ENCODE measurements around the gene REV1.

Gene REV1

GRCh38 chr2:99520813-99521212 is 31.0 kb upstream of the REV1 start:
- no peak for ATAC-seq
- TF ChIP-seq ZNF8 (CRISPR knock-in tag; IDR thresholded peaks at IDR 0.05) (no peak), TCF4 (CRISPR knock-in tag; IDR thresholded peaks at IDR 0.05; ENCODE audit: borderline replicate concordance) (no peak), CSDC2 (CRISPR knock-in tag; IDR thresholded peaks at IDR 0.05) (no peak), ESRRG (CRISPR knock-in tag; IDR thresholded peaks at IDR 0.05) (no peak)

DNA sequence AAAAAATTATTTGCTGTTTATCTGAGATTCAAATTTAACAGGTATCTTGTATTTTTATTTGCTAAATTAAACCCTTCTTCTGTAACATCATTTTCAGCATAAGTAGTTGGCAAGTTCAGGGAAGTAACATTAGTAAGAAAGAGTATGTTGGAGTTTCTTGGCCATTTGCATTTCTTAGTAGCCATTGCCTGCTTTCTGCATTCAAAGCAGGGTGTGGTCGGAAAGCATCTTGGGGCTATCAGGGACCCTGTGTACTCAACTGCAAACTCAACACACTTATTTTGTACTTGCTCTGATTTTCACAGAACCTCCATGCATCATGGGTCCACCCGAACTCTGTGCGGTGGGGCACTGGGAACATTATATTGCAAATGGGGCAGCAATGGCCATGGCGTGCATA is 30.4 kb upstream of the REV1 start:
- TF ChIP-seq CREB5 (CRISPR knock-in tag; IDR thresholded peaks at IDR 0.05; ENCODE audit: low read depth), result no peak
- TF ChIP-seq, protein P1, sequence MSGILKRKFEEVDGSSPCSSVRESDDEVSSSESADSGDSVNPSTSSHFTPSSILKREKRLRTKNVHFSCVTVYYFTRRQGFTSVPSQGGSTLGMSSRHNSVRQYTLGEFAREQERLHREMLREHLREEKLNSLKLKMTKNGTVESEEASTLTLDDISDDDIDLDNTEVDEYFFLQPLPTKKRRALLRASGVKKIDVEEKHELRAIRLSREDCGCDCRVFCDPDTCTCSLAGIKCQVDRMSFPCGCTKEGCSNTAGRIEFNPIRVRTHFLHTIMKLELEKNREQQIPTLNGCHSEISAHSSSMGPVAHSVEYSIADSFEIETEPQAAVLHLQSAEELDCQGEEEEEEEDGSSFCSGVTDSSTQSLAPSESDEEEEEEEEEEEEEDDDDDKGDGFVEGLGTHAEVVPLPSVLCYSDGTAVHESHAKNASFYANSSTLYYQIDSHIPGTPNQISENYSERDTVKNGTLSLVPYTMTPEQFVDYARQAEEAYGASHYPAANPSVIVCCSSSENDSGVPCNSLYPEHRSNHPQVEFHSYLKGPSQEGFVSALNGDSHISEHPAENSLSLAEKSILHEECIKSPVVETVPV (CRISPR knock-in tag; IDR thresholded peaks at IDR 0.05), result no peak
- TF ChIP-seq, protein P2, sequence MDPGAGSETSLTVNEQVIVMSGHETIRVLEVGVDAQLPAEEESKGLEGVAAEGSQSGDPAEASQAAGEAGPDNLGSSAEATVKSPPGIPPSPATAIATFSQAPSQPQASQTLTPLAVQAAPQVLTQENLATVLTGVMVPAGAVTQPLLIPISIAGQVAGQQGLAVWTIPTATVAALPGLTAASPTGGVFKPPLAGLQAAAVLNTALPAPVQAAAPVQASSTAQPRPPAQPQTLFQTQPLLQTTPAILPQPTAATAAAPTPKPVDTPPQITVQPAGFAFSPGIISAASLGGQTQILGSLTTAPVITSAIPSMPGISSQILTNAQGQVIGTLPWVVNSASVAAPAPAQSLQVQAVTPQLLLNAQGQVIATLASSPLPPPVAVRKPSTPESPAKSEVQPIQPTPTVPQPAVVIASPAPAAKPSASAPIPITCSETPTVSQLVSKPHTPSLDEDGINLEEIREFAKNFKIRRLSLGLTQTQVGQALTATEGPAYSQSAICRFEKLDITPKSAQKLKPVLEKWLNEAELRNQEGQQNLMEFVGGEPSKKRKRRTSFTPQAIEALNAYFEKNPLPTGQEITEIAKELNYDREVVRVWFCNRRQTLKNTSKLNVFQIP (CRISPR knock-in tag; IDR thresholded peaks at IDR 0.05; ENCODE audit: borderline replicate concordance, low read depth), result no peak
- no peak for TF ChIP-seq PPARA (CRISPR knock-in tag; IDR thresholded peaks at IDR 0.05; ENCODE audit: borderline replicate concordance)
- no peak for TF ChIP-seq ZC3H10 (CRISPR knock-in tag; IDR thresholded peaks at IDR 0.05)
- TF ChIP-seq GLIS3 (CRISPR knock-in tag; IDR thresholded peaks at IDR 0.05), result no peak
- no peak for TF ChIP-seq ZNF8 (CRISPR knock-in tag; IDR thresholded peaks at IDR 0.05)
- TF ChIP-seq OSR1 (CRISPR knock-in tag; IDR thresholded peaks at IDR 0.05), result no peak
- no peak for TF ChIP-seq ZFP30 (CRISPR knock-in tag; IDR thresholded peaks at IDR 0.05)
- no peak for TF ChIP-seq TOX (CRISPR knock-in tag; IDR thresholded peaks at IDR 0.05; ENCODE audit: borderline replicate concordance)
- no peak for TF ChIP-seq ZNF70 (CRISPR knock-in tag; IDR thresholded peaks at IDR 0.05)
- no peak for TF ChIP-seq PATZ1 (CRISPR knock-in tag; IDR thresholded peaks at IDR 0.05; ENCODE audit: borderline replicate concordance)
- no peak for TF ChIP-seq TCF4 (CRISPR knock-in tag; IDR thresholded peaks at IDR 0.05; ENCODE audit: borderline replicate concordance)
- TF ChIP-seq ZFP3 (CRISPR knock-in tag; IDR thresholded peaks at IDR 0.05), result no peak
- TF ChIP-seq ARNTL (CRISPR knock-in tag; IDR thresholded peaks at IDR 0.05; ENCODE audit: borderline replicate concordance, low read depth), result no peak
- no peak for ATAC-seq

- TF ChIP-seq CSDC2 (CRISPR knock-in tag; IDR thresholded peaks at IDR 0.05), result no peak
- no peak for TF ChIP-seq ZNF8 (CRISPR knock-in tag; IDR thresholded peaks at IDR 0.05)
- TF ChIP-seq BACH2 (CRISPR knock-in tag; IDR thresholded peaks at IDR 0.05; ENCODE audit: borderline replicate concordance), result no peak
- TF ChIP-seq, protein P2 (CRISPR knock-in tag; IDR thresholded peaks at IDR 0.05; ENCODE audit: borderline replicate concordance, low read depth), result no peak
- TF ChIP-seq, protein P1 (CRISPR knock-in tag; IDR thresholded peaks at IDR 0.05), result no peak
- TF ChIP-seq OSR1 (CRISPR knock-in tag; IDR thresholded peaks at IDR 0.05), result no peak
- no peak for TF ChIP-seq RARB (CRISPR knock-in tag; IDR thresholded peaks at IDR 0.05)
- no peak for TF ChIP-seq ZFP30 (CRISPR knock-in tag; IDR thresholded peaks at IDR 0.05)
- no peak for ATAC-seq
These were observed 24.5 kb upstream of the REV1 start for GRCh38 chr2:99514357-99514756.
